ENCODE results near the gene DNASE1L2. TPM values are rescaled to one million over a fixed set of nuclear protein-coding genes. Genes with fewer than 3 reads are reported as not detected.

Gene DNASE1L2
- total and polyA plus RNA-seq, 10 of the 15 experiments (the other 5 are each of a cell fraction or from before 2014, with no cell fraction given), result 0.06 to 1.5 (median 0.29) TPM

- no peak overlapping the region for H3K4me3 ChIP-seq
- H3K9ac ChIP-seq (ENCODE audit: control insufficient read depth, insufficient read depth, low read length), result no peak overlapping the region
- H3K9me3 ChIP-seq (replicated peaks; ENCODE audit: control insufficient read depth, insufficient read depth, low read length), result no peaks in the 10 kb centered on the region
- intact Hi-C loops (cut with micrococcal nuclease; ENCODE audit: unreplicated experiment) (no loop called here), in situ Hi-C loops (cut with MboI) (no loop called here)
- ChIA-PET RAD21 (ENCODE audit: unreplicated experiment) (no interaction called here), POLR2A (interaction anchor here (1.1 kb wide), 1 partner anchor 57 kb away, joined by 4 read pairs; the partner anchor contains the start of gene TRAF7), SMC1A (ENCODE audit: uncharacterized antibody, unreplicated experiment) (no interaction called here), CTCF (interaction anchor here (1.0 to 1.1 kb wide), 2 partner anchors 17 to 40 kb away, joined by 3 read pairs; partner anchors contain the start of gene ECI1)
- H2AFZ ChIP-seq (ENCODE audit: control insufficient read depth, low read depth, low read length), result no peak overlapping the region
- BruUV-seq (replicated peaks), result no TSS peak
- WGBS (ENCODE audit: insufficient coverage, insufficient replicate concordance, low lambda C conversion rate, missing lambda C conversion rate), result 65% methylated on average over 11 of the region's 11 CpGs
- DNase-seq (ENCODE audit: low read depth, low spot score) (no peak), ATAC-seq (no peak), FAIRE-seq (no peak)
- H3K27me3 ChIP-seq (replicated peaks in 1 of 2; ENCODE audit: control insufficient read depth in 2 of 2, insufficient read depth in 2 of 2, low read length in 1 of 2), result no peaks in the 10 kb centered on the region
- no peaks in the 10 kb centered on the region for H4K20me1 ChIP-seq (ENCODE audit: control insufficient read depth, insufficient read depth)
- H3K27ac ChIP-seq (ENCODE audit: control insufficient read depth, insufficient read depth), result no peak overlapping the region
- H3K79me2 ChIP-seq (ENCODE audit: control insufficient read depth, insufficient read depth, low read length), result peaks cover 23% of the 10 kb centered on the region
- H3K4me2 ChIP-seq (ENCODE audit: control insufficient read depth, insufficient read depth), result no peak overlapping the region; the same call in 1 of the 2 replicates
- peaks cover 8 to 19% of the 10 kb centered on the region in 2 experiments; a peak in 3 of 4 replicates for H3K36me3 ChIP-seq (ENCODE audit: control insufficient read depth in 2 of 2, insufficient read depth in 2 of 2, low read length in 1 of 2)
- TF ChIP-seq ZNF622 (IDR thresholded peaks at IDR 0.05) (no peak), ZNF687 (IDR thresholded peaks at IDR 0.05) (no peak), ZBED1 (IDR thresholded peaks at IDR 0.05; ENCODE audit: borderline replicate concordance) (no peak), CBX3 (IDR thresholded peaks at IDR 0.05; ENCODE audit: borderline replicate concordance, low read depth) (no peak), SMAD5 (IDR thresholded peaks at IDR 0.05; ENCODE audit: low read depth) (peak; percentile 43; the same call in 1 of the 2 replicates), EGR1 (IDR thresholded peaks at IDR 0.05; ENCODE audit: borderline replicate concordance in 1 of 2, low read depth in 2 of 2, low read length in 2 of 2) (no peak), CHD4 (IDR thresholded peaks at IDR 0.05) (no peak), POLR2AphosphoS2 (IDR thresholded peaks at IDR 0.05; ENCODE audit: low read depth, low read length) (0 out of 2 replicates have a peak, but pooled peaks have one; percentile 22), POLR2A (IDR thresholded peaks at IDR 0.05; ENCODE audit: low read depth, low read length) (peak; percentile 59; the same call in 1 of the 2 replicates), PML (IDR thresholded peaks at IDR 0.05; ENCODE audit: low read length) (no peak)
- peaks cover 2% of the 10 kb centered on the region; the same call in 1 of the 2 replicates for H3K4me1 ChIP-seq (ENCODE audit: control insufficient read depth, insufficient read depth, low read length)
Measured at GRCh38 chr16:2211923-2212347, 24.3 kb upstream of the DNASE1L2 start.

All from GM12878 (cell line).